Measurements from ENCODE around the gene TCAIM.

GRCh38 chr3:44420676-44421075 is 82.1 kb downstream of the TCAIM start:
- TF ChIP-seq CTCF (IDR thresholded peaks at IDR 0.05): no peak
- TF ChIP-seq POLR2A (IDR thresholded peaks at IDR 0.05): no peak

Data from testis (tissue), 2 donors.